Measurements from ENCODE around the gene LIG1.

Gene LIG1

GRCh38 chr19:48190288-48190884 is 20.2 kb upstream of the LIG1 start (continued):
- TF ChIP-seq ZSCAN5A (tag by site-specific recombination; IDR thresholded peaks at IDR 0.05) (no peak), ZNF24 (tag by site-specific recombination; IDR thresholded peaks at IDR 0.05) (0 out of 2 replicates have a peak, but pooled peaks have one; percentile 39), GLIS1 (tag by site-specific recombination; IDR thresholded peaks at IDR 0.05) (peak; percentile 95), WT1 (tag by site-specific recombination; IDR thresholded peaks at IDR 0.05) (peak; percentile 24; the same call in 1 of the 2 replicates), HOXD13 (CRISPR knock-in tag; IDR thresholded peaks at IDR 0.05; ENCODE audit: borderline replicate concordance) (no peak), ZNF660 (tag by site-specific recombination; IDR thresholded peaks at IDR 0.05) (0 out of 2 replicates have a peak, but pooled peaks have one; percentile 45), ZIC2 (tag by site-specific recombination; IDR thresholded peaks at IDR 0.05) (peak; percentile 62), ZXDB (tag by site-specific recombination; IDR thresholded peaks at IDR 0.05) (peak; percentile 51; the same call in 1 of the 2 replicates), CTCF (tag by site-specific recombination; IDR thresholded peaks at IDR 0.05) (peak; percentile 65; the same call in 1 of the 2 replicates), PATZ1 (tag by site-specific recombination; IDR thresholded peaks at IDR 0.05) (peak; percentile 47), ZNF830 (tag by site-specific recombination; IDR thresholded peaks at IDR 0.05; ENCODE audit: low read depth) (no peak), ZNF366 (tag by site-specific recombination; conservative IDR thresholded peaks at IDR 0.05) (0 out of 2 replicates have a peak, but pooled peaks have one; percentile 31), KLF1 (tag by site-specific recombination; IDR thresholded peaks at IDR 0.05) (no peak), PRDM6 (tag by site-specific recombination; IDR thresholded peaks at IDR 0.05) (peak; percentile 68; the same call in 1 of the 2 replicates), ZNF341 (tag by site-specific recombination; IDR thresholded peaks at IDR 0.05; ENCODE audit: low read depth) (peak; percentile 85), ZNF664 (tag by site-specific recombination; IDR thresholded peaks at IDR 0.05) (peak; percentile 54; the same call in 1 of the 2 replicates), REPIN1 (tag by site-specific recombination; IDR thresholded peaks at IDR 0.05; ENCODE audit: low read depth) (no peak), HOXC10 (CRISPR knock-in tag; IDR thresholded peaks at IDR 0.05) (no peak), ZBTB11 (tag by site-specific recombination; conservative IDR thresholded peaks at IDR 0.05; ENCODE audit: low read depth) (peak; percentile 81), ZNF449 (tag by site-specific recombination; IDR thresholded peaks at IDR 0.05) (peak; percentile 50; the same call in 1 of the 2 replicates), ZBTB44 (tag by site-specific recombination; IDR thresholded peaks at IDR 0.05) (peak; percentile 35; the same call in 1 of the 2 replicates), ZFHX2 (tag by site-specific recombination; conservative IDR thresholded peaks at IDR 0.05) (peak; percentile 33), MZF1 (tag by site-specific recombination; IDR thresholded peaks at IDR 0.05; ENCODE audit: borderline replicate concordance) (0 out of 2 replicates have a peak, but pooled peaks have one; percentile 48), OSR2 (tag by site-specific recombination; IDR thresholded peaks at IDR 0.05) (peak; percentile 49; the same call in 1 of the 2 replicates), SP7 (tag by site-specific recombination; IDR thresholded peaks at IDR 0.05) (peak; percentile 76), ZNF623 (tag by site-specific recombination; IDR thresholded peaks at IDR 0.05) (peak; percentile 2; the same call in 1 of the 2 replicates)
